ENCODE data around the gene KCTD1.
"Not testable (repeated sequence)": the region's sequence is repeated elsewhere in the genome, so short reads cannot be mapped to it uniquely, and the experiment has no call there.

The KCTD1 gene

DNA sequence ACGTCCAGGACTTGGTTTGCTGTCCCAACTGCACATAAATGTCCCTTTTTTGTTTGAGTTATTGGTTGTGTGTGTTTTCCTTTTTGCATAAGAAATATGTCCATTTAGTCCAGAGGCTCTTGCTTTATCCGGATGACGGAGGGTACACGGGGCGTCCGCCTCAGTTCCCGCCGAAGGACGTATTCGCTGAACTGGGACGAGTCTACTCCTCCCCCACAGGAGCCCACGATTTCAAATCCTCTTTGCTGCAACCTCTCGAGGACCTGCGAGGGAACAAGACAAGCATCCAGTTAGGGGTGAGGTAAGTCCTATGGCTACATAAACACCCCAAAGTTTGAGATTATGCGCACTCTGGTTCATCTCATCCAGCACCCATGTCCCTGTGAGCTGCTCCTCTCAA lies 92.7 kb downstream of the KCTD1 start:
- DNase-seq = no peak

DNA sequence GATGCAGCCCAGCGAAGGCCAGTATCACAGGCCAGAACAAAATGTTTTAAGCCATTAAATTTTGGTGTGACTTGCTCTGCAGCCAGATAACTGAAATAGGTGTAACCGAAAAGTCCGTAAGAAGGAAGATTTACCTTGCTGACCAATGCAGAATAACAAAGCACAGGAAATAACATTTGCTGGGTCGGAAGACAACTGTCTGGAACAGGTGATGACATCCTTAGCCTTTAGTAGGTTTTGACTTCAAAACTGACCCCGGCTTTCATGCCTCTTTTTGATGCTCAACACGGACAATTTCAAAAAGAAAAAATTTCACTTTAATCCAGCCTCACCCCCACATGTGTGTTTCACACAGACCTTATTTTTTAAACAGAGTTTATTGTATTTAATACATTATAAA lies 93.7 kb downstream of the KCTD1 start:
- no peak for DNase-seq

- DNase-seq = no peak
Observed at GRCh38 chr18:26454192-26454591, 94.2 kb downstream of the KCTD1 start.

- no peak for DNase-seq
Observed at GRCh38 chr18:26453386-26453901, 94.9 kb downstream of the KCTD1 start.

DNA sequence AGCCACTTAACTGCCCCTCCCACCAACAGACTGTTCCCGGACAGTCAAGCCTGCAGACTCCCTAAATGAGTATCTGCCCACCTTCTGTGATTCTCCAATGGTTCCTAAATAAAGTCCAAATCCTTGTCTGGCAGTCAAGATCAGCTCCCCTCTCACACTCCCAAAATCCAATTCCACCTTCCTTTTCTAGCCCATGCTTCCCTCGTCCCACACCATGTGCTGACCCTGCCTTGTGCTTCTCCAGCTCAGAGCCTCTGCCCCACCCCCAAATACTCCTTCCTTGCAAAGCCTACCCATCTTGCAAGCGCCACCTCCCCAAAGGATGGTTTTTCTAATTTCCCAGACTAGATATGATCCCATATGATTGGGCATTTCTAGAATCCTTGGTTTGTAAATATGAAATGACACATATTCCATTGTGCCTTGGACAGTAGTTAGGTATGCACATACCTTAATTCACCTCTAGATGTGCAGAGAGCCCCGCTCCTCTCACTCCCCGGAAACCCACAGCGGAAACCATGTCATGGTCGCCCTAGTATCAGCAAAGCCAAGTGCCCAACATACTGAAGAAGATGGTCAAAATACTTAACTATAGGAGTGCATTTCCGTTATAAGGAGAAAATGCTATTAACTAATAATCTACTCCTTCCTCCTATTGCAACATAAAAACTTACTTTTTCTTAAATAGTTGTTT lies 97.2 kb downstream of the KCTD1 start:
- DNase-seq = no peak

DNA sequence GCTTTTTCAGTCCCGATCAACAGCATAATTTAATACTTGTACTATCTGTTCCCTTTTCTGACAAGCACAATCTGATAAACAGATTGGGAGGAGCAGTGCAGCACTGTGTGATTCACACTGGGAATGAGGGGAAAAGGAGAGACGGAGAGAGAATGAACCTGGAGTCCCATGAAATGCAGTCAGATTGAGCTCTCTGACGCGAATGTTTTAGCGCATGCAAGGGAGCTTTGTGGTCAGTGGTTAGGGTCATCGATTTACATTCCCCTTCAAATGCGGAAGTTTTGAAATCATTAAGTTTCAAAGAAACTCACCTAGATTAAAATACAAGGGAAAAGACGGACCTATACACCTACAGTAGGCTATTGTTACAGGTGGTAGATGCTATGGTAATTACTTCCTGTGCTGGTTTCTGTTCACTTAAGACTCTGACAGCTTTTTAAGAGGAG lies 99.6 kb downstream of the KCTD1 start:
- no peak for DNase-seq

GRCh38 chr18:26443853-26444252 lies 104.5 kb downstream of the KCTD1 start:
- no peak for DNase-seq

GRCh38 chr18:26442126-26442525 lies 106.2 kb downstream of the KCTD1 start:
- DNase-seq = peak; percentile 27

- no peak for DNase-seq
Observed at GRCh38 chr18:26440644-26441043, 107.7 kb downstream of the KCTD1 start.

DNA sequence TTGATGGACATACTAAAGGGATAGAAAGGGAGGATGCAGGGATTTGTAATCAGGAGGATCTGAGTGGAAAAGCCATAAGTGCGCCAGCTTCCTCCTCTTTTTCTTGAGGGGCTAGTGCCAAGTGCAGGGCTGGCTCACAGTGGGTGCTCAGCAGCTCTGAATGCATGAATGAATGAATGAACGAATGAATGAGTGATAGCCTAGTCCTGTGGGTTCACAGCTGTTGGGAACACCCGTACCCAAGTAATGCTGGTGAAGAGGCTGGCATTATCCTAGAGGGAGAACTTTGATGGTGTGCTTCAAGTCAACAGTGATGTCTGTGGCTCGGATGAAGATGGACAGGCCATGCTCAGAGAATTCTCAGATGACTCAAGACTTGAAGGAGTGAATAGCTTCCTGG lies 108.8 kb downstream of the KCTD1 start:
- DNase-seq = no peak

- DNase-seq = no peak
Observed at GRCh38 chr18:26438980-26439379, 109.4 kb downstream of the KCTD1 start.

GRCh38 chr18:26437634-26438033 lies 110.7 kb downstream of the KCTD1 start:
- not testable (repeated sequence) for DNase-seq

- DNase-seq = no peak
Observed at GRCh38 chr18:26436176-26437051, 111.9 kb downstream of the KCTD1 start.

- no peak for DNase-seq
Observed at GRCh38 chr18:26435415-26436095, 112.8 kb downstream of the KCTD1 start.

GRCh38 chr18:26434887-26435286 lies 113.5 kb downstream of the KCTD1 start:
- DNase-seq = no peak

- no peak for DNase-seq
Observed at GRCh38 chr18:26432651-26433424, 115.5 kb downstream of the KCTD1 start.

- DNase-seq = no peak
Observed at GRCh38 chr18:26429535-26430226, 118.7 kb downstream of the KCTD1 start.

DNA sequence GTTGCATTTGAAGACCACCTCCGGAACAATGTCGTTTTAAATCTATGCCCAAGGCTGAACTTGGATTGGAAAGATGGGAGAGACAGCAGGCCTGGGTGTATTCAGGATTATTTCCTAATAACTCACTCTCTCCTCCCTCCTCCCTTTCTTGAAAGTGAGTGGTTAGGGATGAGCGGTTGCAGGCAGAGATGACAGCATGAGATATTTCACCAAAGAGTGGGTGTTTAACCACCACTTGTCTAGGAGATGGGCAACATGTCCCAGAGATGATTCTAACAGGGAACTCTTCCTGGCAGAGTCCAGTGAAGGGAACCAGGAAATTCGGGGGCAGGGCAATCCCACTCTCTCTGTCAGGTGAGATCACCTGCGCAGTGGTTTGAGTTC lies 123.2 kb downstream of the KCTD1 start:
- no peak for DNase-seq

GRCh38 chr18:26424428-26425147 lies 123.8 kb downstream of the KCTD1 start:
- no peak for DNase-seq

- DNase-seq = no peak
Observed at GRCh38 chr18:26422472-26423162, 125.7 kb downstream of the KCTD1 start.

- DNase-seq = no peak
Observed at GRCh38 chr18:26421931-26422330, 126.4 kb downstream of the KCTD1 start.
